GM12878 (cell line): ENCODE measurements around the gene GTSF1L.

Experiments
- ESRRA ChIP-seq: IDR thresholded peaks from 2 replicates; pipeline ENCODE4 v1.6.1; 2012; ENCODE audit warnings: mild to moderate bottlenecking, low read length, improper control_type of control experiment
- GABPA ChIP-seq: IDR thresholded peaks from 2 replicates; pipeline ENCODE4 v1.6.1; 2014; ENCODE audit warnings: antibody characterized with exemption, low read depth, mild to moderate bottlenecking, inconsistent platforms
- LARP7 ChIP-seq: fragments of 450-650 bp; IDR thresholded peaks from 2 replicates; pipeline ENCODE4 v1.6.1; 2017; ENCODE audit warnings: mild to moderate bottlenecking
- POLR2A ChIP-seq: IDR thresholded peaks from 2 replicates; pipeline ENCODE4 v1.6.1; 2011; ENCODE audit warnings: low read depth, mild to moderate bottlenecking, low read length
- RAD21 ChIP-seq: IDR thresholded peaks from 2 replicates; pipeline ENCODE4 v1.6.1; 2011; ENCODE audit warnings: mild to moderate bottlenecking, low read depth, low read length, moderate library complexity; ENCODE audit not compliant: insufficient read depth
- TF ChIP-seq, protein P1 (sequence below), 3 experiments: IDR thresholded peaks in 2 of 3; conservative IDR thresholded peaks in 1 of 3; 2 replicates each; pipeline ENCODE4 v1.5.1; 2011; ENCODE audit warnings: low read depth in 3 of 3, low read length in 3 of 3, mild to moderate bottlenecking in 3 of 3, control low read depth in 2 of 3, moderate library complexity in 2 of 3, inconsistent platforms in 1 of 3, mixed read lengths in 1 of 3; ENCODE audit not compliant: control insufficient read depth in 2 of 3, insufficient read depth in 1 of 3; ENCODE audit errors: extremely low read depth in 1 of 3

DNA sequence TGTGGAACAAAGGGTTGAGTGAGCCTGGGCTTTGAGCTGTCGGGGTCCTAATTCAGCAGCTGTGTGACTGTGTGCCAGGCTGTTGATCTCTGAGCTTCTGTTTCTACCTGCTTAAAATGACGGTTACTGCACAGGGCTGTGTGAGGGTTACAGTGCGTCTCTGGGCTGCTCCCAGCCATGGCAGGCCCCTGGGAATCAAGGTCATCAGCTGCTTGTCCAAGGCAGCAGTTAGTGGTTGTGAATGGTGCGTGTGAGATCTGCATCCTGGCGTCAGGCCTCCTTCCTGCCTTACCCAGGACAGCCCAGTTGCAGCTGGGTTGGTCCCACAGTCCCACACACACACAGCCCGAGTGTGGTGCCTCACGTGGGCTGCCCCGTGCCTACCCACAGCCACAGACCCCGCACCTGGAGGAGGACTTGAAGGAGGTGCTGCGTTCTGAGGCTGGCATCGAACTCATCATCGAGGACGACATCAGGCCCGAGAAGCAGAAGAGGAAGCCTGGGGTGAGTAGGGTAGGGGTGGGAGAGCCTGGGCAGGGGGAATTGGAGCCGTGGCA lies 15.6 kb downstream of the GTSF1L start:
- TF ChIP-seq, protein P1, sequence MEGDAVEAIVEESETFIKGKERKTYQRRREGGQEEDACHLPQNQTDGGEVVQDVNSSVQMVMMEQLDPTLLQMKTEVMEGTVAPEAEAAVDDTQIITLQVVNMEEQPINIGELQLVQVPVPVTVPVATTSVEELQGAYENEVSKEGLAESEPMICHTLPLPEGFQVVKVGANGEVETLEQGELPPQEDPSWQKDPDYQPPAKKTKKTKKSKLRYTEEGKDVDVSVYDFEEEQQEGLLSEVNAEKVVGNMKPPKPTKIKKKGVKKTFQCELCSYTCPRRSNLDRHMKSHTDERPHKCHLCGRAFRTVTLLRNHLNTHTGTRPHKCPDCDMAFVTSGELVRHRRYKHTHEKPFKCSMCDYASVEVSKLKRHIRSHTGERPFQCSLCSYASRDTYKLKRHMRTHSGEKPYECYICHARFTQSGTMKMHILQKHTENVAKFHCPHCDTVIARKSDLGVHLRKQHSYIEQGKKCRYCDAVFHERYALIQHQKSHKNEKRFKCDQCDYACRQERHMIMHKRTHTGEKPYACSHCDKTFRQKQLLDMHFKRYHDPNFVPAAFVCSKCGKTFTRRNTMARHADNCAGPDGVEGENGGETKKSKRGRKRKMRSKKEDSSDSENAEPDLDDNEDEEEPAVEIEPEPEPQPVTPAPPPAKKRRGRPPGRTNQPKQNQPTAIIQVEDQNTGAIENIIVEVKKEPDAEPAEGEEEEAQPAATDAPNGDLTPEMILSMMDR (IDR thresholded peaks at IDR 0.05 in 2 of 3, conservative IDR thresholded peaks at IDR 0.05 in 1 of 3; ENCODE audit: control insufficient read depth in 2 of 3, extremely low read depth in 1 of 3, insufficient read depth in 1 of 3, low read depth in 3 of 3, low read length in 3 of 3) = no peak
- TF ChIP-seq POLR2A (peak; percentile 49; the same call in 1 of the 2 replicates), GABPA (no peak), RAD21 (no peak), ESRRA (no peak), LARP7 (no peak)
